Gastroesophageal sphincter (tissue), 4 donors: ENCODE results near the gene E2F1. TPM values are rescaled to one million over a fixed set of nuclear protein-coding genes. Genes with fewer than 3 reads are reported as not detected.

Experiments
- ATAC-seq: fragments of 150-250 bp; one replicate; pipeline ENCODE4 v1.9.1; 2016; ENCODE audit warnings: mild to moderate bottlenecking, moderate library complexity
- H3K27ac ChIP-seq, 4 donors: fragments of 200-600 bp; sonication (generic) in 3 of 4; 1 replicate in 3 of 4; 2 replicates in 1 of 4; pipeline ENCODE4 v1.5.1; 2016 to 2019
- H3K27me3 ChIP-seq: fragments of 200-600 bp; sonication (generic); one replicate; pipeline ENCODE4 v1.5.1; 2019
- H3K36me3 ChIP-seq, 2 donors: fragments of 200-600 bp; sonication (generic); one replicate each; pipeline ENCODE4 v1.5.1; 2019; ENCODE audit warnings: control low read depth in 1 of 2
- H3K4me1 ChIP-seq, 3 donors: fragments of 200-600 bp; sonication (generic); 1 replicate in 2 of 3; 2 replicates in 1 of 3; pipeline ENCODE4 v1.5.1; 2016 to 2019; ENCODE audit warnings: control low read depth in 2 of 3
- H3K4me3 ChIP-seq, 2 donors: fragments of 200-600 bp; sonication (generic); one replicate each; pipeline ENCODE4 v1.5.1; 2019; ENCODE audit warnings: mild to moderate bottlenecking in 1 of 2, moderate library complexity in 1 of 2
- H3K9me3 ChIP-seq, 3 donors: fragments of 200-600 bp; sonication (generic); one replicate each; pipeline ENCODE4 v1.5.1; 2017 to 2019; ENCODE audit warnings: control low read depth in 2 of 3
- EP300 ChIP-seq: sonication (generic); formaldehyde crosslinking; IDR thresholded peaks from one replicate; pipeline ENCODE4 v1.6.1; 2017; ENCODE audit warnings: antibody characterized with exemption, mild to moderate bottlenecking
- POLR2A ChIP-seq, 2 donors: fragments of 450-650 bp; IDR thresholded peaks; one replicate each; pipeline ENCODE4 v1.6.1; 2017; ENCODE audit warnings: antibody characterized with exemption in 2 of 2, mild to moderate bottlenecking in 2 of 2, moderate library complexity in 1 of 2
- POLR2AphosphoS5 ChIP-seq: sonication (generic); formaldehyde crosslinking; IDR thresholded peaks from one replicate; pipeline ENCODE4 v1.6.1; 2017; ENCODE audit warnings: antibody characterized with exemption
- WGBS, 2 donors: methylation state at CpG; one replicate each; pipeline ENCODE4 v1.1.5; 2018; ENCODE audit warnings: low coverage in 1 of 2; 5-methylcytosine and 5-hydroxymethylcytosine counted together
- total RNA-seq, 4 donors: library from RNA; depleted of rRNA; stranded (reverse); fragments of >200 nt; gene quantifications; one replicate each; pipeline ENCODE4 v1.1.0, GENCODE V29; 2016
- TF ChIP-seq, protein P1 (sequence below), 4 experiments: fragments of 200-600 bp in 2 of 4; fragments of 450-650 bp in 2 of 4; sonication (generic) in 1 of 4; IDR thresholded peaks; one replicate each; pipeline ENCODE4 v1.5.1; 2017 to 2019; ENCODE audit warnings: antibody characterized with exemption in 4 of 4, mild to moderate bottlenecking in 2 of 4, moderate library complexity in 2 of 4

E2F1 gene
- total RNA-seq, 4 donors from 2014 or later = 0.57 to 4.4 (median 1.5) TPM

DNA sequence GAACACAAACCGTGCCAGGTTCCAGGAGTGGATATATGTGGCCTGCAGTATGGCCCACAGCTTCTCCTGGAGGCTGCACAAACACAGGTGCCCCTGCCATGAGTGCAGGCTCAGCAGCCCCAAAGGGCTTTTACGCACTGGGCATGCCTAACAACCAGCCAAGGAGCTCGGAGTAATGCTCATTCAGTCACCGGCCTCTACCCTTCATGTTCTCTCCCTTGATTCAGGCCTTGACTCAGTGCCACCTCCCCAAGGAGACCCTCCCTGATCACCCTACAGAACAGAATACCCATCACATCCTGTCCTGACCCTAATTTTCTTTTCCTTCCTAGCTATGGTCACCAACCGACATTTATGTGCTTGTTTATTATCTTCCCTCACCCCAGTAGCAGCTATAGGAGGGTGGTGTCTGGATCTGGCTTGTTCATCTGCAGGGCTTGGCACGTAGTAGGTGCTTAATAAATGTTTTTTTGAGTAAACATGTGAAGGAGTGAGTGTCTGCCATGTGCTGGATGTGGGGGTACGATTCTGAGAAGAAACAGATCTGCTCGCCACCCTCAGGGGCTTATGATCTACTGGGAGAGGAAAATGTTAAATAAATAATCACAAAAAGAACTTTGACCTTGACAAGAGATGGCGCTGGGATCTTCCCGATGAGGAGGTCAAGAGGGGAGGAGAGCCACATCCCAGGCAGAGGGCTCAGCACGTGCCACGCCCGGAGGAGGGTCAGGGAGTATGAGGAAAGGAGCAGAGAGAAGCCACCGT lies 24.7 kb upstream of the E2F1 start:
- no peak for ATAC-seq
- TF ChIP-seq POLR2A (IDR thresholded peaks at IDR 0.05) (no peak), POLR2AphosphoS5 (no peak), EP300 (no peak)
- 57 to 73% methylated on average over 11 to 13 of the region's 14 CpGs for WGBS, 2 donors
- no peaks in the 10 kb centered on the region for H3K4me1 ChIP-seq
- no peaks in the 10 kb centered on the region for H3K27me3 ChIP-seq
- H3K27ac ChIP-seq = no peak overlapping the region
- H3K36me3 ChIP-seq = peaks cover 0 to 80% of the 10 kb centered on the region in 2 donors
- H3K9me3 ChIP-seq = no peaks in the 10 kb centered on the region
- no peak overlapping the region for H3K4me3 ChIP-seq

DNA sequence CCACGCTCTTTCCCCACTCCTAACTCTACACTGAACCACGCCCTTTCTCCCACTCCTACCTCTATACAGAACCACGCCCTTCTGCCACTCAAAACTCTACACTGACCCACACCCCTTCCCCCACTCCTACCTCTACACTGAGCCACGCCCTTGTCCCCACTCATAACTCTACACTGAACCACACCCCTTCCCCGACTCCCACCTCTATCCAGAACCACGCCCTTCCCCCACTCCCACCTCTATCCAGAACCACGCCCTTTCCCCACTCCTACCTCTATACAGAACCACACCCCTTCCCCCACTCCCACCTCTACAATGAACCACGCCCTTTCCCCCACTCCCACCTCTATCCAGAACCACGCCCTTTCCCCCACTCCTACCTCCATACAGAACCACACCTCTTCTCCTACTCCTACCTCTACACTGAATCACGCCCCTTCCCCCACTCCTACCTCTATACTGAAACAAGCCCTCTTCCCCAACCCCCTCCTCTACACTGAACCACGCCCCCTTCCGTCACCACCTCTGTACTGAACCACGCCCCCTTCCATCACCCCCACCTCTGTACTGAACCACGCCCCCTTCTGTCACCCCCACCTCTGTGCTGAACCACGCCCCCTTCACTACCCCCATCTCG lies 23.8 kb upstream of the E2F1 start:
- Histone ChIP-seq H3K27me3 (no peaks in the 10 kb centered on the region), H3K36me3 (peaks cover 0 to 80% of the 10 kb centered on the region in 2 donors), H3K27ac (no peak overlapping the region), H3K4me1 (no peaks in the 10 kb centered on the region), H3K9me3 (no peaks in the 10 kb centered on the region), H3K4me3 (no peak overlapping the region)
- WGBS, 2 donors = 91 to 93% methylated on average over 8 to 14 of the region's 16 CpGs
- ATAC-seq = no peak
- TF ChIP-seq POLR2AphosphoS5 (no peak), POLR2A (IDR thresholded peaks at IDR 0.05) (no peak), EP300 (no peak)
- TF ChIP-seq, protein P1, sequence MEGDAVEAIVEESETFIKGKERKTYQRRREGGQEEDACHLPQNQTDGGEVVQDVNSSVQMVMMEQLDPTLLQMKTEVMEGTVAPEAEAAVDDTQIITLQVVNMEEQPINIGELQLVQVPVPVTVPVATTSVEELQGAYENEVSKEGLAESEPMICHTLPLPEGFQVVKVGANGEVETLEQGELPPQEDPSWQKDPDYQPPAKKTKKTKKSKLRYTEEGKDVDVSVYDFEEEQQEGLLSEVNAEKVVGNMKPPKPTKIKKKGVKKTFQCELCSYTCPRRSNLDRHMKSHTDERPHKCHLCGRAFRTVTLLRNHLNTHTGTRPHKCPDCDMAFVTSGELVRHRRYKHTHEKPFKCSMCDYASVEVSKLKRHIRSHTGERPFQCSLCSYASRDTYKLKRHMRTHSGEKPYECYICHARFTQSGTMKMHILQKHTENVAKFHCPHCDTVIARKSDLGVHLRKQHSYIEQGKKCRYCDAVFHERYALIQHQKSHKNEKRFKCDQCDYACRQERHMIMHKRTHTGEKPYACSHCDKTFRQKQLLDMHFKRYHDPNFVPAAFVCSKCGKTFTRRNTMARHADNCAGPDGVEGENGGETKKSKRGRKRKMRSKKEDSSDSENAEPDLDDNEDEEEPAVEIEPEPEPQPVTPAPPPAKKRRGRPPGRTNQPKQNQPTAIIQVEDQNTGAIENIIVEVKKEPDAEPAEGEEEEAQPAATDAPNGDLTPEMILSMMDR (IDR thresholded peaks at IDR 0.05) = no peak

DNA sequence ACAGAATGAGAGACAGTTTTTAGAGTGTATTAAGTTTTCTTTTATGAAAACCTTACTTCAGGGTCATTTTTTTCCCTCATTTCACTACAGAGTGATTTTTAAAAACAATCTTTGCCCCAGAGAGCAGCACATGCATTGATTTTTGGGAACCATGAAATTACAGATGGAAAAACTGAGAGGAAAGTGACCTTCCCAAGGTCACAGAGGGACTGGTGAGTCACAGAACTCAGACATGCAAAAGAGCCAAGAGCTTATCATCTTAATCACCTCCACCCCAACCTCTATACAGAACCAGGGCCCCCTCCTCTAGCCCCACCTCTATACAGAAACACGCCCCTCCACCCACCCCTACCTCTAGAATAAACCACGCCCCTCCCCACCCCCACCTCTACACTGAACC lies 23.2 kb upstream of the E2F1 start:
- ATAC-seq = no peak
- Histone ChIP-seq H3K36me3 (peaks cover 0 to 77% of the 10 kb centered on the region in 2 donors), H3K4me3 (no peak overlapping the region), H3K9me3 (no peaks in the 10 kb centered on the region), H3K4me1 (no peaks in the 10 kb centered on the region), H3K27ac (no peak overlapping the region), H3K27me3 (no peaks in the 10 kb centered on the region)
- 60% methylated on average over 1 of the region's 2 CpGs; no CpG with 5 or more reads in 1 of the 2 donors for WGBS, 2 donors
- no peak for TF ChIP-seq POLR2AphosphoS5
- TF ChIP-seq EP300 = no peak
- TF ChIP-seq, protein P1 (IDR thresholded peaks at IDR 0.05) = no peak
- no peak for TF ChIP-seq POLR2A (IDR thresholded peaks at IDR 0.05)

DNA sequence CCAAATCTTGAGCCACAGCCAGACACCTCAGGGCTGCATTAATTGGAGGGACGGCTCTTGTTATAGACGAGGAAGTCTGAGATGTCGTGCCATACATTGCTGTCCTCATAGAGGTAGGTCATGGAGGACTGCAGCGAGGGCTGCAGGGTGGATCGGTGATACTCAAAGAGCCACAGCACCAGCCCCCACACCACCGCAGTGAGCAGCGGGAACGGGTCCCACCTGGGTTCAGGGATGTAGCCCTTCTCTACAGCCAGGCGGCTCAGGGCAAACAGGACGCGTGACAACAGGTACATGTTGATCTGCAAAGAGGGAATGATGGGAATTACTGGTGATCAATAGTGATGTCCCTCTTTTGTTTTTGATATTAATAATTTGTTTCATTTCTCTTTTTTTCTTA lies 21.5 kb upstream of the E2F1 start:
- H3K4me3 ChIP-seq = no peak overlapping the region
- no peak for TF ChIP-seq POLR2A (IDR thresholded peaks at IDR 0.05)
- TF ChIP-seq EP300 = no peak
- TF ChIP-seq POLR2AphosphoS5 = no peak
- TF ChIP-seq, protein P1 (IDR thresholded peaks at IDR 0.05) = no peak
- H3K27me3 ChIP-seq = no peaks in the 10 kb centered on the region
- 71 to 100% methylated on average over 4 of the region's 11 CpGs for WGBS, 2 donors
- peaks cover 0 to 7% (median 0%) of the 10 kb centered on the region in 3 donors for H3K4me1 ChIP-seq
- no peaks in the 10 kb centered on the region for H3K9me3 ChIP-seq
- no peak overlapping the region for H3K27ac ChIP-seq
- peaks cover 0 to 64% of the 10 kb centered on the region in 2 donors for H3K36me3 ChIP-seq
- ATAC-seq = no peak

DNA sequence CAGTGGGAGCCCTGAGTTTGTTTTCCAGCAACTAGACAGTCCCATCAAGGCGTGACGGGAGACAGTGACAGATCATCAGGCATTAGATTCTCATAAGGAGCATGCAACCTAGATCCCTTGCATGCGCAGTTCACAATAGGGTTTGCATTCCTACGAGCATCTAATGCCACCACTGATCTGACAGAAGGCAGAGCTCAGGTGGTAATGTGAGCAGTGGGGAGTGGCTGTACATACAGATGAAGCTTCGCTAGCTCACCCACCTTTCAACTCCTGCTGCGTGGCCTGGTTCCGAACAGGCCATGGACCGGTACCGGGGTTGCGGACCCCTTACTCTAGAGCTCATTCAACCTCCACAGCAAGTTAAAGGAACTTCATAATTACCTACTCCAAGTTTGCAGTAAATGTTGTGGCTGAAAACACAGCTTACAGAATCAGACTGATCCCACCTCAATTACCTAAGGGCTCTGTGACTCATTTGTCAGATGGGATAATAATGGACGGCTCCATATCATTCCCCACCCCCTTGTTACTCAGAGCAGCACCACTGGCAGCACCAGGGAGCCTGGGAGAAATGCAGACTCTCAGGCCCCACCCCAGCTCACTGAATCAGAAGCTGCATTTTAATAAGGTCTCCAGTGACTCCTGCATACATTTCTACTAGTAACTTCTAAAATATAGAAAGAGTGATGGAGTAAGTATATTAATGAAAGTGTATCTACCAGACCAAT lies 18.2 kb upstream of the E2F1 start:
- Histone ChIP-seq H3K4me1 (peaks cover 0 to 9% (median 0%) of the 10 kb centered on the region in 3 donors), H3K27ac (no peak overlapping the region), H3K36me3 (peaks cover 0 to 35% of the 10 kb centered on the region in 2 donors), H3K9me3 (no peaks in the 10 kb centered on the region), H3K4me3 (no peak overlapping the region), H3K27me3 (no peaks in the 10 kb centered on the region)
- TF ChIP-seq POLR2AphosphoS5 (no peak), EP300 (no peak), POLR2A (IDR thresholded peaks at IDR 0.05) (no peak)
- TF ChIP-seq, protein P1 (IDR thresholded peaks at IDR 0.05) = no peak
- no peak for ATAC-seq
- 71 to 100% methylated on average over 1 of the region's 11 CpGs for WGBS, 2 donors
